SU-DHL-6 (cell line): ENCODE measurements around the gene SMC5.

ENCODE experiments used
- H2AFZ ChIP-seq: fragments of 200-600 bp; sonication (generic); 2 replicates; pipeline ENCODE4 v1.6.1; 2014; ENCODE audit warnings: low read depth, mild to moderate bottlenecking, moderate library complexity, mixed read lengths, antibody characterized with exemption, low read length; ENCODE audit not compliant: severe bottlenecking
- H3F3A ChIP-seq: fragments of 200-600 bp; shearing (Covaris generic); 2 replicates; pipeline ENCODE4 v1.6.0; 2016; ENCODE audit warnings: antibody characterized with exemption, mild to moderate bottlenecking; ENCODE audit not compliant: insufficient read depth
- H3K27ac ChIP-seq: fragments of 200-600 bp; sonication (generic); 2 replicates; pipeline ENCODE4 v1.5.1; 2016; ENCODE audit warnings: low read depth, mild to moderate bottlenecking, low read length, moderate library complexity, mixed read lengths
- H3K27me3 ChIP-seq: fragments of 200-600 bp; sonication (generic), shearing (Covaris generic); 2 replicates; pipeline ENCODE4 v1.6.0; 2014; ENCODE audit warnings: mild to moderate bottlenecking, low read length
- H3K36me3 ChIP-seq: fragments of 200-600 bp; sonication (generic); 2 replicates; pipeline ENCODE4 v1.6.1; 2014; ENCODE audit warnings: mild to moderate bottlenecking, low read length, mixed read lengths
- H3K4me2 ChIP-seq: fragments of 300-600, 200-600 bp; shearing (Covaris generic), sonication (generic); 2 replicates; pipeline ENCODE4 v1.6.0; 2014; ENCODE audit warnings: low read length, low read depth, mild to moderate bottlenecking; ENCODE audit not compliant: poor library complexity, severe bottlenecking
- H3K4me3 ChIP-seq: fragments of 200-600 bp; sonication (generic); 2 replicates; pipeline ENCODE4 v1.5.1; 2014; ENCODE audit warnings: antibody characterized with exemption, low read length, mild to moderate bottlenecking, mixed read lengths; ENCODE audit not compliant: insufficient read depth, poor library complexity, severe bottlenecking
- H3K79me2 ChIP-seq: fragments of 200-600 bp; sonication (generic); 2 replicates; pipeline ENCODE4 v1.6.1; 2014; ENCODE audit warnings: mild to moderate bottlenecking, low read length, moderate library complexity; ENCODE audit not compliant: insufficient read depth
- H3K9ac ChIP-seq: fragments of 200-600 bp; sonication (generic); 2 replicates; pipeline ENCODE4 v1.7.0; 2014; ENCODE audit warnings: mild to moderate bottlenecking, low read length
- H3K9me2 ChIP-seq: fragments of 200-600 bp; sonication (generic); replicated peaks from 2 replicates; pipeline ENCODE4 v1.6.1; 2014; ENCODE audit warnings: low read length; ENCODE audit not compliant: insufficient read depth
- H3K9me3 ChIP-seq: fragments of 200-600 bp; sonication (generic); 2 replicates; pipeline ENCODE4 v1.6.1; 2014; ENCODE audit warnings: low read length, mixed read lengths; ENCODE audit not compliant: insufficient read depth
- H4K20me1 ChIP-seq: fragments of 200-600 bp; sonication (generic); 2 replicates; pipeline ENCODE4 v1.6.1; 2014; ENCODE audit warnings: low read depth, mild to moderate bottlenecking, antibody characterized with exemption, low read length, moderate library complexity, mixed read lengths
- CTCF ChIP-seq: fragments of 200-600 bp; sonication (generic); IDR thresholded peaks from one replicate; pipeline ENCODE4 v1.5.1; 2017; ENCODE audit warnings: antibody characterized with exemption, mild to moderate bottlenecking, low read length, moderate library complexity; ENCODE audit not compliant: insufficient read depth, poor library complexity, severe bottlenecking
- EZH2phosphoT487 ChIP-seq: fragments of 200-600 bp; sonication (generic), shearing (Covaris generic); conservative IDR thresholded peaks from 2 replicates; pipeline ENCODE4 v1.6.1; 2018; ENCODE audit warnings: mild to moderate bottlenecking, antibody characterized with exemption, low read length, moderate library complexity, mixed read lengths

SMC5 gene

GRCh38 chr9:70389188-70389587 is 130.4 kb downstream of the SMC5 start:
- Histone ChIP-seq H4K20me1 (no peaks in the 10 kb centered on the region), H3K27ac (no peak overlapping the region), H3K4me3 (no peak overlapping the region), H3K9ac (no peak overlapping the region), H3F3A (no peaks in the 10 kb centered on the region), H3K79me2 (no peaks in the 10 kb centered on the region), H2AFZ (no peak overlapping the region), H3K27me3 (no peaks in the 10 kb centered on the region), H3K9me2 (no peaks in the 10 kb centered on the region), H3K4me2 (no peak overlapping the region), H3K36me3 (no peaks in the 10 kb centered on the region), H3K9me3 (no peaks in the 10 kb centered on the region)
- TF ChIP-seq EZH2phosphoT487 (no peak), CTCF (no peak)

DNA sequence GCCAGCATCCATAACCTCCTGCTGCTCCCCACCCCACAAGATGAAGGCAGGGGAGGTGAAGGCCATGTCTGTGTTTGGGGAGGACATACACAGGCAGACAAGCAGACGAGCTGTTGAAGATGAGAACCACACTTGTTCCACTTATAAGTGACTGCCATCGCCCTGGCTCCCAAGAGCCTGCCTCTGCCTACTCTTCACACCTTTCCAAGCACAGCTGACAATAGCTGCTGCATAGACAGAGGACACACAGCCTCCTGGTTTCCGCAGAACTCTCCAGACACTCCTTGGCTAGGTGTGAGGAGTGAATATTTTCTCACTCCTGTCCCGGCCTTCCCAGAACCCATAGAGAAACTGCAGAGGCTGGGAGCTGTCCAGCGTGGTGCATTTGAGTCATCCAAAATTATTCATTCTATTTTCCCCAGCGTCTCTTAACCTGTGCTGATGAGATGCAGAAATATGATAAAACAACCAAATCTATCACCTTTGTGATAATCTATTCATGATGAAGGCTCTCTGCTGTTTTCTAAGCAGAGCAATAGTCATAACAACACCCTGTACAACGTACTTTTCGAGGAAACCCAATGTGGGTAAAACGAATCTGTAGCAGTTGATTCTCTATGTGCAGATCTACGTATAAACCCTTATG is 131.0 kb downstream of the SMC5 start:
- no peaks in the 10 kb centered on the region for H3K27me3 ChIP-seq
- no peak overlapping the region for H3K4me3 ChIP-seq
- H3K79me2 ChIP-seq, result no peaks in the 10 kb centered on the region
- no peak for TF ChIP-seq CTCF
- TF ChIP-seq EZH2phosphoT487, result no peak
- H4K20me1 ChIP-seq, result no peaks in the 10 kb centered on the region
- no peak overlapping the region for H2AFZ ChIP-seq
- H3F3A ChIP-seq, result no peaks in the 10 kb centered on the region
- no peak overlapping the region for H3K4me2 ChIP-seq
- H3K36me3 ChIP-seq, result no peaks in the 10 kb centered on the region
- H3K9me2 ChIP-seq, result no peaks in the 10 kb centered on the region
- no peak overlapping the region for H3K27ac ChIP-seq
- H3K9me3 ChIP-seq, result no peaks in the 10 kb centered on the region
- no peak overlapping the region for H3K9ac ChIP-seq

DNA sequence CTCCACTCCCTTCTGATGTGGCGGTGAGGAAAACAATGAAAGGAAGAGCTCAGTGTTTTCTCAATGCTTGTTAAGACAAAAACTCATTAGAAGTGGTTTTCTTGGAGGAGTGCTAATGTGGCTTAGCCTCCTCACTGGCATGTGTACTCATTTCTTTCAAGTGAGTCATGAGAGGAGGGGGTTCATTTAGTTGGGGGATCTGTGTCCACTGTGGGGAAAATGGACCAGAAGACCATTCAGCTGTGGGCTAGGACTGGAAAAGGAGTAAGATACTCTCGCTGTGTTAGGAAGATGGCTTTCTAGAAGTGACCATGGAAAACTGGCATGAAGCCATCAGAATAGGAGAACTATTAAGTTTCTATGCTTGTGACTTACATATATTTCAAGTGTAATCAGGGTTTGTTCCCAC is 132.2 kb downstream of the SMC5 start:
- Histone ChIP-seq H3K9me2 (no peaks in the 10 kb centered on the region), H3K36me3 (no peaks in the 10 kb centered on the region), H3K27me3 (no peaks in the 10 kb centered on the region), H3F3A (no peaks in the 10 kb centered on the region), H3K4me2 (no peak overlapping the region), H3K9me3 (no peaks in the 10 kb centered on the region), H3K27ac (no peak overlapping the region), H4K20me1 (no peaks in the 10 kb centered on the region), H3K79me2 (no peaks in the 10 kb centered on the region), H3K9ac (no peak overlapping the region), H2AFZ (no peak overlapping the region), H3K4me3 (no peak overlapping the region)
- no peak for TF ChIP-seq CTCF
- TF ChIP-seq EZH2phosphoT487, result no peak
